Coronary artery (tissue), 2 donors: ENCODE data around the gene PSMA5.

Experiments used
- DNase-seq: peaks from one replicate; pipeline ENCODE4 v3.0.0-alpha.2; 2017; ENCODE audit warnings: low spot score
- H3K27ac ChIP-seq, 2 donors: fragments of 200-600 bp; sonication (generic); one replicate each; pipeline ENCODE4 v1.5.1; 2016 to 2019
- H3K4me3 ChIP-seq: fragments of 200-600 bp; sonication (generic); 2 replicates; pipeline ENCODE4 v1.5.1; 2016; ENCODE audit warnings: mild to moderate bottlenecking, moderate library complexity
- CTCF ChIP-seq: fragments of 200-600 bp; sonication (generic); IDR thresholded peaks from one replicate; pipeline ENCODE4 v1.5.1; 2019; ENCODE audit warnings: antibody characterized with exemption

The PSMA5 gene

DNA sequence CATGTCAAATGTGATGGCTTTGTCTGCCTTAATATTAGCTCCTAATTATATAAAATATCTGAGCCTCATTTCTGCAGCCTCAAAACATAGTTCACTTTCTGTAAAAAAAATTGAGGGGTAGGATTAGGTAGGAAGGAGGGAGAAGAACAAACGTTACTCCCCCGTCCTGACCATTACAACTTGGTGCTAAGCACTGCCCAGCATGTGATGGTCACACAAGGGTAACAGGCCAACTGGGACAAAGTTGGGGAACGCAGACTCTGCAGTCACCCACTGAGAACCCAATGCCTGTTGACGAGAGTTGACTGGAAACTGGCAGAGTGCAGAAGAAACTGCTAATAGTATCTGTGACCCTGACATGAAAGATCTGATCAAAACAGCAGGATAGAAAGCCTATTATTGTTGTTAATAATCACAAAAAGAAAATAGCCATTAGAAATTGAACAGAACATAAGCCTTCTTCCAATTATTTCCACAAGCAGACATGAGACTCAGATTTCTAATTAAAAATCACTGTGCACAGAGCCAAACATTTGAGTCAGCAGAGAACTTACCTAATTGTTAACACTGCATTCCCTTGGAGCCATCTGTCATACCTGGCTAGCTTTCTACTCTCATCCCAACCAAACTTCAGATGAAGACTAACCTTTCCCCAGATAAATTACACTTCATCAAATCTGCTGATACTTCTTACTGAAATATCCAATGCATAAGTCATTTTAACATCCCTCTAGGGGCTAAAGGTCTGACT lies 34.0 kb downstream of the PSMA5 start:
- no peak for TF ChIP-seq CTCF

DNA sequence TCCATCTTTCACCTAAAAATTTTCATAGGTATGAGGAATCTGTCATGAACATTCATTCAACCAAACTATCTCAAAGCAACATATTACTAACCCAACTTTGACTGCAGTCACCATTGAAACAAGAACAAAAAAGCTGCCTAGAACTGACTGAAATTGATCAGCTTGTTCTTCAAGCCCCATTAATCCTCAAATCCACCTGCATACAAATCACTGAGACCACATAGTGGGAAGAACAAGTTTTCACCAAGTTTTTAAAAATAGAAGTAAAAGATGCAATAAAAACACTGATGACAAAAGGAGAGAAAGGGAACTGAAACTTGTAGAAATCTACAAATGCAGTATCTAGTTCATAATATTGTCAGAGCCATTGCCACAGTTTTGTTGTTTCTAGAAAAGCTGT lies 34.6 kb downstream of the PSMA5 start:
- Histone ChIP-seq H3K4me3 (peak overlapping the region; percentile 83), H3K27ac (peak overlapping the region; percentile 92 to 96)
- DNase-seq, result no peak
- no peak for TF ChIP-seq CTCF

More for the DNA sequence above, 34.0 kb downstream of the PSMA5 start:
- H3K4me3 ChIP-seq, result peak overlapping the region; percentile 83
- peak; percentile 84 for DNase-seq
- H3K27ac ChIP-seq, result peak overlapping the region; percentile 92 to 96

DNA sequence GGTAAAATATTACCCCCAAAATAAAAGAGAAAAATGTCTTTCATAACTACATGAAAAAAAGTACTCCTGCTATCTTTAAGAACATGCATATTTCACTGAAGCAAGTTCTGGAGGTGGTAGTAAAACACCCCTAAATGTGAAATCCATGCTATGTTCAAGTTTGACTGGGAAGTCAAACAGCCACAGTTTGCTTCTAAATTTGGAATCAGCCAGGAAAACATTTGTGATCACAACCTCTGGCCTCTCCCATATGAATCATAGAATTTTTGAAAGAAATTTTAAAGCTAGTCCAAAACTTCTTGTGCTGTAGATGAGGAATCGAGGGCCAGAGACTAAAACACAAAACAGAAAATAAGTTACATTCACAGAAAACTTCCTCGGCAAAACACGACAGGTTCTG lies 35.1 kb downstream of the PSMA5 start:
- no peak for DNase-seq
- TF ChIP-seq CTCF, result no peak
- H3K27ac ChIP-seq, result peak overlapping the region; percentile 92 to 96
- peak overlapping the region; percentile 83 for H3K4me3 ChIP-seq

GRCh38 chr1:109389638-109390341 lies 36.5 kb downstream of the PSMA5 start:
- DNase-seq, result no peak
- TF ChIP-seq CTCF, result no peak
- Histone ChIP-seq H3K4me3 (peak overlapping the region; percentile 83), H3K27ac (peak overlapping the region; percentile 92 to 96)

- H3K27ac ChIP-seq, result peak overlapping the region; percentile 92 to 96
- TF ChIP-seq CTCF, result no peak
- no peak for DNase-seq
- H3K4me3 ChIP-seq, result peak overlapping the region; percentile 83
Observed at GRCh38 chr1:109388884-109389637, 37.2 kb downstream of the PSMA5 start.

GRCh38 chr1:109388208-109388711 lies 38.0 kb downstream of the PSMA5 start:
- DNase-seq, result no peak
- peak overlapping the region; percentile 92 to 96 for H3K27ac ChIP-seq

More at GRCh38 chr1:109388208-109388711, 38.0 kb downstream of the PSMA5 start:
- H3K4me3 ChIP-seq, result peak overlapping the region; percentile 83
- no peak for TF ChIP-seq CTCF
